HG02981 (cell line): ENCODE measurements around the gene TBC1D9.
A peak's percentile ranks its signal among the peaks of the same experiment; 100 is the strongest.
"Not testable (repeated sequence)": the region's sequence is repeated elsewhere in the genome, so short reads cannot be mapped to it uniquely, and the experiment has no call there.

ENCODE experiments used
- ATAC-seq: cut with Tn5 transposase; IDR thresholded peaks from one replicate; pipeline ENCODE4 v1.9.1; 2021; ENCODE audit warnings: mild to moderate bottlenecking, moderate library complexity; ENCODE audit not compliant: unreplicated experiment

The TBC1D9 gene

DNA sequence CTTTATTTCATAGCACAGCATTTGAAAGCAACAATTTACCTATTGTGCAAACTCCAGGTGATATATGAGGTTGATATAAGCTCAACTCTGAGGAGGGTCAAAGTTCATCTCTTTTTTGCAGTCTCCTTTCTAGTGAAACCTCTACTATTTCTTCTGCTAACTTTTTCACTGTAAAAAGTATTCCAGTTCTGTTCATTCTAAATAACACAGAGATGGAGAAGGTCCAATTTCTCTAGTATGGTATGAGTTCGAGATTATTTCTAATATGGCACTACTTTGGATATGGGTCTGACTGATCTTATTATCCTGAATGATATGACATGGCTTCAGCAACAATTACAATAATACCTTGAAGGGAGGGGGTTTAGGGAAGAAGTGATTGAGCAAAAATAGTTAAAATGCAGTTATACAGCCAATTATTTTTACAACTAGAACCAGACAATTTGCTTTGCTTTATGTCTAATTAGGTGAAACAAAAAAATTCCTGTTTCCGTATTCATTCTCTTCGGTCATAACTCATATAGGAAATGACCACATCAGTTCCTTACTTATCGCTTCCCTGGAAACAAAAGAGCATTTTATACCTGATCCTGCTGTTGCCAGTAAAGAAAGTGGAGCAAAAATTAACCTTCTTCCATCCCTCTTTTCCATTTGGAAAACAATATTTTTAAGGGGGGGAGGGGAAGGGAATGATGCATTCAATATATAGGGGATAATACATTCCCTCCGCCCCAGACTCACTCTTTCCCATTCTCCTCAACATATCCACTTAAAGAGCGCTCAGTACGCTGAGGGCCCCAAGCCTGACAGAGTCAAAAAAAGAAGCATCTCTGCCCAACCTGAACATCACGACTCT lies 1.0 kb downstream of the TBC1D9 start:
- ATAC-seq: no peak

DNA sequence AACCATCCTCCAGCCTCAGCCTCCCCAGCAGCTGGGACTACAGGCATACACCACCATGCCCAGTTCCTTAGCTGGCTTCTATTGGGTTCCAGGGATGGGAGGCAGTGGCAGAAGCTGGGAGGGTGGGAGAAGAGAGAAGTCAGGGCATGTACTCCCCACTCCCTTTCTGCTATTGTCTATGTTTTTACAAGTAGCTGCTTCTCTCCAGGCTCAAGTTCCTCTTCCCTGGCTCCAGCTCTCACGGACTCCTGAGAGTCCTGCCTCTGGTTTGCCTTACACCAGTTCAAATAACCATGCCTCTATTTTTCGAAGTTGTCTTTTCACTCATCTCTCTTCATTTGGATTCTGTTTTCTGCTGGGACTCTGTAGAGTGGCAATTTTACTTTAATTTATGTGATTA lies 2.9 kb downstream of the TBC1D9 start:
- no peak for ATAC-seq

DNA sequence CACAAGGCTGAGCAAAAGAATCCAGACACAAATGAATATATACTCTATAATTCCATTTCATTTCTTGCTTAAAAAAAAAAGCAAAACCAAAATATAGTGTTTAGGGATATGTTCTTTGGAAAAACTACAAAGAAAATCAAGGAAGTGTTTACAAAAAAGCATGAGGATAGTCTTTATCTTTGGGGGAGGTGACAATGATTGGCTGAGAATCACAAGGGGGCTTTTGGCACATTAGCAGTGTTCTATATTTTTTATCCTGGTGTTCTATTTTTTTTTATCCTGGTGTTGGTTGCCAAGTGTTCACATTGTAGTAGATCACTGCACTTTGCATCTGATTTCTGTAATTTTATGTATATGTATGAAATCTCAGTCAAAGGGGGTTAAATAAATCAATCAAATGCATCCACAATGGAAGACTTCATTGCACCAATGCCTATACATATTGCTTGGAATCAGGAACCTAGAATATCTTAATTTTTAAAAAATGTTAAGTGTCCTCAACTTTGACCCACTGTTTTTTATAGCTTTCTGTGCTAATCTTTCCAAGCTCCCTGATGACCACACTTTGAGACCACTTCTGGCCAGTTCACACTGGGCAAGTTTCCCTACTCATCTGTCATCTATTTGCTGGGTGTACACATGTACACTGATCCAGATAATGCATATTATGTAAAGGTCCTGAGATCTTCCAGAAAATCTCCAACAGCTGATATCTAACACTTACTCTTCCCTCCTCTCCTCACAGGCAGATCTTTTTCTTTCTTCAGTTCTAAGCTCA lies 3.7 kb downstream of the TBC1D9 start:
- ATAC-seq: no peak

DNA sequence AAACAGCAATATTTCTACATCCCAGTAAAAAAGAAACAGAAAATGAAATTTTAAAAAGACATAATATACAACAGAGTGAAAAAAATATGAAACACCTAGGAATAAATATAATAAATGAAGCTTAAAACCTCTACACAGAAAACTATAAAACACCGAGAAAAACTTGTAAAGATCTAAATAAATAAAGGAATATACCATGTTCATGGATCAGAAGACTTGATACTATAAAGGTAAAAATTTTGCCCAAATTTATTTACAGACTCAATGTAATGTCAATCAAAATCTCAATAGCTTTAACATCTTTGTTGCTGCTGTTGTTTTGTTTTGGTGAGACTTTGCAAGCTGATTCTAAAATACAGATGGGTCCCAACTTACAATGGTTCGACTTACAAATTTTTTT lies 5.7 kb downstream of the TBC1D9 start:
- ATAC-seq: no peak

DNA sequence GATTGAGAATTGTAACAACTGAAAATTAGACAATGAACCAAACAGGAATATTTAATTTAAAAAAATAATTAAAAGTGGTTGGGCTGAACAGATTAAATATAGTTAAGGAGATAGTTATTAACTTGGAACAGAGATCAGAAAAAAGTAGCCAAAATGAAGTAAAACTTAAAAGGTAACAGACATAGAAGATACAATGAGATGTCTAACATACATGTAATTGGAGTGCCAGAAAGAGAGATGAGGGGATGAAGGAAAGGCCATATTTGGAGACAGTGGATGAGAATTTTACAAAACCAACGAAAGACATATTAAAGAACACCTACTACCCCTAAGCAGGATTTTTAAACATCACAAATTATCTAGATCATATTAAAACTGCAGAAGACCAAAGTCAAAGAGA lies 8.0 kb downstream of the TBC1D9 start:
- no peak for ATAC-seq

DNA sequence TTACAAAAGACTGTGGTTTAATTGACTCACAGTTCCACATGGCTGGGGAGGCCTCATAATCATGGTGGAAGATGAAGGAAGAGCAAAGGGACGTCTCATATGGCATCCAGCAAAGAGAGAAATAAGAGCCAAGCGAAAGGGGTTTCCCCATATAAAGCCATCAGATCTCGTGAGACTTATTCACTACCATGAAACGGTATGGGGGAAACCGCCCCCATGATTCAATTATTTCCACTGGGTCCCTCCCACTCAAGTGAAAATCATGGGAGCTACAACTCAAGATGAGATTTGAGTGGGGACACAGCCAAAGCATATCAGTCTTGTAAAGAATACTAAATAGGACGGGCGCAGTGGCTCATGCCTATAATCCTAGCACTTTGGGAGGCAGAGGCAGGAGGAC lies 9.6 kb downstream of the TBC1D9 start:
- not testable (repeated sequence) for ATAC-seq

DNA sequence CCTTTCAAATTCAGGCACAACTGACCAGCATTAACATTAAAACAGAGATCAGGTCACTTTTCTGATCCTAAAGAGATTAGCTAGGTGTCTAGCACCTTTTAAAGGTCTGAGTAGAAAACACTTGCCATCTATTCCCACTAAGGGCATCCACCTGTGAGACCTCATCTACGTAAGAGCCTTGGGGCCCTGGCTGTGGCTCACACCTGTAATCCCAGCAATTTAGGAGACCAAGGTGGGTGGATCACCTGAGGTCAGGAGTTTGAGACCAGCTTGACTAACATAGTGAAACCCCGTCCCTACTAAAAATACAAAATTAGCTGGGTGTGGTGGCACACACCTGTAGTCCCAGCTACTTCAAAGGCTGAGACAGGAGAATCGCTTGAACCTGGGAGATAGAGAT lies 11.8 kb downstream of the TBC1D9 start:
- no peak for ATAC-seq

DNA sequence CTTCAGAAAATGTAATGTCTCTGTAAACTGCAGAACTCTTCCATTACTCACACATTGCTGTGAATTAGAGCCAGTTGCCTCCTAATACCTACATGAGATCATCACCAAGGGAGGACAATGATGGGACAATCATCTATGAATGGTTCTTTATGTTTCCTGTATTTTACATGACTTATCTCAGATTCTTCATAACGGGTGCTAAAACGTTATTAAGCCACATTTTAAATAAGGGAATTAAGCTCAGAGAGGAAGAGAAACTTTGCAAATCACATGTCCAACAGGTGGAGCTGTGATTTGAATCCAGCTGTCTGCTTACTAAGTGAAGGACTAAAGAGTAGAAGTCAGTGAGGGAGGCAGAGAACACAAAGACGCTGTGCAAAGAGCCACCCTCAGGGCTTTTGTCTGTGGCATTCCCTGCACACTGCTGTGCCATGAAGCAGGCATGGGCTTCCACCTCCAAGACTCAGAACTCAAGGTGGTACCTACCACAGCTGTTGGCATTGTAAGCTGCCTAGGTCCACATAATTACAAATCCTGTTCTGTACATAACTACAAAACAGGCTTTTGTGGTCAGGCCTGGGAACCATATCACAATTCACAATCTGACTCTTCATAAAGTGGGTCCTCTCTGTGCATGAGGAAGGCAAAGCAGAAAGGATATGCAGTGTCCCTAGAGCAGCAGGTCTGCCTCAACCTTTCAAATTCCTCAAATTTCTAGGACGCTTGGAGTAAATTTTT lies 12.8 kb downstream of the TBC1D9 start:
- ATAC-seq: peak; percentile 68

DNA sequence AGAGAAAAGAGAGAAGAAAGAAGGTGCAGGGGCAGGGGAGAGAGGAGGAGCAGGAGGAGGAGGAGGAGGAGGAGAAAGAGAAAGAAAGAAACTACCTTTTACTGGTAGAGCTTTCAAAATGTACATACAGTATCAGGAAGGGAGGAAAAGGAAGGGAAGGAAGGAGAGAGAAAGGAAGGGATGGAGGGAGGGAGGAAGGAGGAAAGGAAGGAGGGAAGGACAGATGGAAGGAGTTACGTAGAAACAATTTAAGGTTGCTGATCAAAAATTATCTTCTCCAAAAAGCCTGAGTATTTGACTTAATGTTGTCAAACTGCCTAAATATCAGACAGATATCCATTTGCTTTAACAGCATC lies 13.4 kb downstream of the TBC1D9 start:
- peak; percentile 25 for ATAC-seq

DNA sequence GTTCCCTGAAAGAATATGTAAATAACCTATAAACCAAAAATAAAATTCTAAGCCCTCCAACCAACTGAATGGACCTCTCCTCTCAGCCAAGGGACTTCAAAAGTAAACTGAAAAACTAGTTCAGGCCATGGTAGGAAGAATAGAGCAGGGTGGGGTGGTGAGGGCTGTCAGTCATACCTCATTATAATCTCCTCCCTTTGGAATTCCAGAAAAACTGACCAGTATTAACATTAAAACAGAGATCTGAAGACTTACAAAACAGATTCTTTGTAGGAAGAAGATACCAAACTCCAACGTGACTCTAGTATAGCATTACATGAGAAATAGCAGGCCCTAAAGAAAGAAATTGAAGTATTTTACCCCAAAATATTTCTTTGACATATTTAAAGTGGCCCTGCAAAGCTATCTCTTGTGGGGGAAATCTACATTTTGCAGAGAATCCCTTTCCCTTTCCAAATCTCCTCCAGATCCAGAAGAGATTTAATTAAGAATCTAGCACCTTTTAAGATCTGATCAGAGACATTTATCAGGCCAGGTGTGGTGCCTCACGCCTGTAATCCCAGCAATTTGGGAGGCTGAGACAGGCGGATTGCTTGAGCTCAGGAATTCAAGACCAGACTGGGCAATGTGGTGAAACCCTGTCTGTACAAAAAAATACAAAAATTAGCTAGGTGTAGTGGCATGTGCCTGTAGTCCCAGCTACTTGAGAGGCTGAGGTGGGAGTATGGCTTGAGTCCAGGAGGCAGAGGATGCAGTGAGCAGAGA lies 15.1 kb downstream of the TBC1D9 start:
- ATAC-seq: no peak

DNA sequence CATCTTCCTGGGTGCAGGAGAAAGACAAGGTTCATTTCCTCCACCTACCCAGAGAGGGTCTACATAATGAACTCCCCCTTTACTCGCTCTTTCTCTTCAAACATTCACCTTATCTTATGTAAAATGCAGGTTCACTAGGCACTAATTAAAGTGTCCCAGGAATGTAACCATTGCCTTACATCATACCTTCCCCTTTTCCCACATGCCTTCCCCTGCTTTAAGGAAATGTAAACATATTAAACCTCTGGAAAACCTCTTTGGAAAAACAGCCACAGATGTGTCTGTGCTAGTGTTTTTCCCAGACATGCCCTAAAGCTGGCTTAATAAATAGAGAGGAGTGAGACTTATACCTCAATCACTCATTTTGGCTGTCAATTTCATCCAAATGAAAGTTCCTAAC lies 15.8 kb downstream of the TBC1D9 start:
- no peak for ATAC-seq

DNA sequence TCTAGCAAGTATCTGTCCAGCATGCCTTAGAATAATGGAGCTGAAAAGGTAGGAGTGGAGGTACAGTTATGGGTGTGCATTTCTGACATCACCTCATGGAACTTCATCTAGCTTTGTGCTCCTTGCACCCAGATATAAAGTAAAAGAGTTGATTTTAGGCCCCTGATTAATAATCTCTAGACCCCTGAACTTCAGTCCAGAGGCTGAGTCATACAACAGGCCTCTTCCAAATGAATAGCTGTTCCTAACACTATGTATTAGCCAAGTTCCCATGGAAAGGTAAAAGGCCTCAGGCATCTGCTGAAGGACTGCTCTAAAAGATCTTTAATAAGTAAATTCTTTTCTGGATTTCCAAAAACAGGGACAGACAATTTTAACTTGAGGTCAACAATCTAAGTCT lies 16.2 kb downstream of the TBC1D9 start:
- no peak for ATAC-seq

DNA sequence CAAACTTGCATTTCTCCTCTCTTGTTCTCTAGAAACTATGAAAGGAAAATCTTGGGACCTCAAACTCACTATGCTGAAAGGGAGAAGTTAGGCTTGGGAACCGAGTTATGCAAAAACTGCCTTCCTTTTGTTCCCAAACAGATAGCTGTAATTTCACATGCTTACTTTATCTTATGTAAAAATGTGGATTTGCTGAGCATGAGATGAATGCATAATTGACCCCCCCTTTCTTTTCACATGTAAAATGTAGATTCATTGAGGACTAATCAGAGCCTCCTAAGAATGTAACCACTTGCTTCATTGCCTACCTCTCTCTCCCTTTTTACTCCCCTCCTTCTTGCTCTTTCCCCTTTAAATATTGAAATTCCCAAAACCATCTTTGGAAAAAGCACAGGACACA lies 18.0 kb downstream of the TBC1D9 start:
- no peak for ATAC-seq

DNA sequence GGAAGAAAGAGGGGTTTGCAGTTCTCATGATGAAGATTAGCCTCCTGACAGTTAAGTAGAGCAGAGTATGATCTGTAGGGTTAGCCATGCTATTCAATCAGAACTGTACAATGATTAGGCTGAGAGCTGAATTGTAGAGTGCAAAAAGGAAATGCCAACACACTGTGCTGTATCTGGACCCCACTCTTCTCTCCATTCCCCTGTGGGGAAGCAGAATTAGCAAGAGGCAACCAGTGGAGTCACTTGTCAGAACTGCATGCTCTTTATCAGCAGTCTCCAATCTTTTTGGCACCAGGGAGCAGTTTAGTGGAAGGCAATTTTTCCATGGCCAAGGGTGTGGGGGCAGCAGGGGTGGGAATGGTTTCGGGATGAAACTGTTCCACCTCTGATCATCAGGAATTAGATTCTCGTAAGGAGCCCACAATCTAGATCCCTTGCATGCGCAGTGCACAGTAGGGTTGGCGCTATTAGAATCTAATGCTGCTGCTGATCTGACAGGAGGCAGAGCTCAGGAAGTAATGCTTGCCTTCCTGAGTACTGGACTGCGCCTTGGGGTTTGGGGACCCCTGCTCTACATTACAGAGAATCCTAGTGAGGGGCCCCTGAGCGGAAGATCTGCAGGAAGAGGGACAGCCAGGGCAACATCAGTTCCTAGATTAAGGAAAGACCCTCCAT lies 19.4 kb downstream of the TBC1D9 start:
- no peak for ATAC-seq

DNA sequence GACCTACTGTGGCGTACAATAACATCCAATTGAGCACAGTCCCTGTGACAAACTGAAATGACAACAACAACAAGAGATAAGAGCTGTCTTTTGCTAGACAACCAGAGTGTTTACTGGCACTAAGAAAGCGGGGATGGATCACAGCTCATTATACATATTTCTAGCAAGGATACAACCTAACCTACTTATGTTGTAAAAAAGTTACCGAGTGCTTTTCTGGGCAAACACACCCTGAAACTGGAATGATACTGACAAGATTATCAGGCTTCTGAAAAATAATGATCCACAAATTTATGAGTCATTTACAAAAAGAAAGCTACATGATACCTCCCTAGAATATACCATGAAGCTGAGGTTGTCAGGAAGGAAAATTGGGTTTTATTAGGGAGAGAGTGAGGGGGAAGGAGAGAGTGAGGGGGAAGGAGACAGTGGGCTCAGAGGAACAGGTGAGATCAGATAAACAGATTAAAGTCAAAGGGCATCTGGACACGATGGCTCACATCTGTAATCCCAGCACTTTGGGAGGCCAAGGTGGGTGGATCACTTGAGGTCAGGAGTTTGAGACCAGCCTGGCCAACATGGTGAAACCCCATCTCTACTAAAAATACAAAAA lies 20.3 kb downstream of the TBC1D9 start:
- ATAC-seq: no peak

DNA sequence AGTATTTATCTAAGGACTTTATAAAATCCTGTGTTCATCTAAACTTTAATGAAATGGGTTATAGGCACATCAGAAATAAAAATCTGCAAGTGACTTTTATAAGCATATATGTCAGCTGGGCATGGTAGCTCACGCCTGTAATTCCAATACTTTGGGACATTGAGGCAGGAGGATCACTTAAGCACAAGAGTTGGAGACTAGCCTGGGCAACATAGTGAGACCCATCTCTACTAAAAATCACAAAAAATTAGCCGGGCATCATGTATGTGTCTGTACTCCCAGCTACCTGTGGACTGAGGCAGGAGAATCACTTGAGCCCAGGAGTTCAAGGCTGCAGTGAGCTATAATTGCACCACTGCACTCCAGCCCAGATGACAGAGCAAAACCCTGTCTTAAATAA lies 20.9 kb downstream of the TBC1D9 start:
- no peak for ATAC-seq

DNA sequence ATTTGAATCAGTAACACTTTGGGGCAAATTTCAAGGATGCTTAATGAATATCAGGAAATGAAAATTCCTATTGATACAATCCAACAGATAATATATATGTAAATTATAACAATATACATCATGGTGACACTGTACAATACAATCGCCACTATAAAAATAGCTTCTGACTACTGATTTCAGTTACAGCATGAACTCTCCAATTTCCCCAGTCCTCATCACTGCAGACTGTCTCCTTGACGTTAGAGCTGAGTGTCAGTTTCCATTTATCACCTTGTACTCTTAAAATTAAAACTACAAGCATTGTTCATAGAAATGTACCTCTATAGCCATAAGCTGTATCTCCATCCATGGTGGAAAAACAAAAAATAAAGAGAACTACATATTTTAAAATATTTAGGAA lies 23.4 kb downstream of the TBC1D9 start:
- ATAC-seq: no peak

DNA sequence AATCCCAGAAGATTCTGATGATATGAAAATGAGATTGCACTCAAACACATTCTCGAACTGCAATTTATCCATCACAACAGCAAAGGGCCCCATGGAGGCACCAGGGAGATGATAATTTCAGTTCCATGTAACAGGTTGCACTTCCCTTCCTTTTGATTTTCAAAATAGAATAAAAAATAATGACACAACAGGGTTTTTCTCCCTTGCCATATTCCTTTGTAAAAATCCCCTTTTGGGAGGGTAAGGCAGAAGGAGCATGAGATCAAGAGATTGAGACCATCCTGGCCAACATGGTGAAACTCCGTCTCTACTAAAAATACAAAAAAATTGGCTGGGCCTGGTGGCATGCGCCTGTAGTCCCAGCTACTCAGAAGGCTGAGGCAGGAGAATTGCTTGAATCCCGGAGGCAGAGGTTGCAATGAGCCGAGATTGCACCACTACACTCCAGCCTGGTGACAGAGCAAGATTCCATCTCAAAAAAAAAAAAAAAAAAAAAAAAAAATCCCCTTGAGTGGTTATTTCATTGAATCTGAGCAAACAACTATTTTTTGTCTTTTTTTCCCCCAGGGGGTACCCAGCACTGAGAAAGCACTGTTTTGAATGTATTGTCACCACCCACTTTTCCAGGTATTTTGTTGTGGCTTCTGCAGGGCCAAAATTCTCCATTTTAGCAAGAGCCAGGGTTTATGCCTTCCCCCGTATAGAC lies 26.7 kb downstream of the TBC1D9 start:
- no peak for ATAC-seq

DNA sequence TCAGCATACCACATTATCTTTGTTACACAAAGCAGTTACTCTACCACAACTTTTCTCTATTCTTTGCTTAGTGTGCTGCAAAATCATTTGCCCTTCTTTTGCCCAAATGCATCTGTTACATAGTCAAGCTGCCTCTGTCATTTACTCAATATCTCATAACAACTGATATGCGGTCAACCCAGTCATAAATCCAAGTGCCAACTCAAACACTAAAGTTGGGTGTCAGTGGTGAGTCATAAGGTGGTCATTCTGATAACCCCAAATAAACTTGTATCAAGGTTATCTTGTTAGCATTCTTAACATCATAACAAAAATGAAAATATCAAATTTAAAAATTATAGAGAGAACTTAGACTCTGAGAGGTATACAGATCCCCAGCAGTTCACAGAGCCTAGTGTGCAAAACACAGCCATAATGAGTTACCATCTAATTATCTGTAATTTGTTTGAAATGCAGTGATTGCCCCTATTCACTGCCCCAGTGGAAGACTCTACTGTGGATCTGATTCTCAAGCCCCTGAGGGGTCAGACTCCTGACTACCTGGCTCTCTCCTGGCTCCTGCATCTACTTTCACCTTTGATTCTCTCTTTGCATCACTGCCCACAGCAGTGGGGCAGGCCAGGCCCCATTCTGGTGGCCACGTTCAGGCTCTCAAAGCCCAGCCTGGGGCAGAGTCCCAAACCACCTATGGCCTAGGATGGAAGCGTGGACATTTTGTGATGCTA lies 29.2 kb downstream of the TBC1D9 start:
- no peak for ATAC-seq
